Measurements from ENCODE around the gene EPHB1.

EPHB1 gene

DNA sequence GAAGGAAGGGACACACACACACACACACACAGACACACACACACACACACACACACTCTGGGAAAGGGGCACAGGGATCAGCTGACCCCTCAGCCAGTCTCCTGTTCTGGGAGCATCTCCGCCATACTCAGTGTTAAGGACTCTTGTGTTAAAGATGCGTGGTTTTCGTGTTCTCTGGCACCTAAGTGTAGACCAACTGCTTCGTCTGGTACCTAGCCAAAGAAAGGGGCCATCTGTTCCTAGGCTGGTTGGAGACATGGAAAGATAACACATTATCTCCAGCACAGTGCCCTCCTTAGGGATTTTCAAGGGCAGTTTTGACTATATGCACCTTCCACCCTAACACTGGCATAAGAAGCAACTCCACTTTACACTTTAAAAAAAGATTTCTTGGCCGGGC is 65.1 kb downstream of the EPHB1 start:
- no peak overlapping the region for H3K4me3 ChIP-seq (ENCODE audit: low read length)
- TF ChIP-seq ZNF274 (IDR thresholded peaks at IDR 0.05; ENCODE audit: low read depth, low read length), result no peak

DNA sequence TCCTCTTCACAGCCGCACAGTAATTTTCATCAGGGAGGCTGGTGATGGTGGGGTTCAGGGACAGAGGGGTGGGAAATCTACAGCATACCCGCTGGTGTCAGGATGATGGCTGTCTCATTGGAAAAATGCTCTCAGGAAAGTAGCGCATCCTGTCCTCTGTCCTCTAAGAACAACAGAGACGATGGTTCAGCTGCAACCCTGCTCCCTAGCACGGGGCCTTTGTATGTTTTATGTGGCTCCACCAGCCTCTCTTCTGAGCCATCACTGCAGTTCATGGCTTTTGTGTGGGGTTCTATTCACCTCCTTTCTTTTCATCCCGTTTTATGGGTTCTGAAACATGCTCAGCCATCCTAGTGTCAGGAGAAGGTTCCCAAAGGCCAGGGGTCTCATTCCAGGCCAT is 68.9 kb downstream of the EPHB1 start:
- TF ChIP-seq ZNF274 (IDR thresholded peaks at IDR 0.05; ENCODE audit: low read depth, low read length), result no peak
- H3K4me3 ChIP-seq (ENCODE audit: low read length), result no peak overlapping the region

DNA sequence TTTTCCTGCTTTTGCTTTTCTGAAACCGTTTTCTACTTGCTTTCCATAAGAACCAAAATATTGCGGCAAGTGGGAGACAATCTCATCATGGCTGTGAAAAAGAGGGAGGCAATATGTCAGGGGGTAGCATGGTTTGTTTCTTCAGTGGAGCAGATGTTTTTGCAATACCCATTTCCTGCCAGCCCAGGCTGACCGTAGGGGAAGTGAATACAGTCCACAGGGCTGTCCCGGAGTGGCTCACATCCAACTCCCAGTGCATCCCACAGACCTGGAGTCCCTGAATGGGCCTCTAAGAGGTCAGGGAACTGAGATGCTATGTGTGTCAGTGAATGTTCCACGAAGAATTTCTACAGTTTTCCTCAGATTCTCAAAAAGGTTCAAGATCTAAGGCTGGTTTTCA is 69.6 kb downstream of the EPHB1 start:
- no peak overlapping the region for H3K4me3 ChIP-seq (ENCODE audit: low read length)
- TF ChIP-seq ZNF274 (IDR thresholded peaks at IDR 0.05; ENCODE audit: low read depth, low read length), result no peak

DNA sequence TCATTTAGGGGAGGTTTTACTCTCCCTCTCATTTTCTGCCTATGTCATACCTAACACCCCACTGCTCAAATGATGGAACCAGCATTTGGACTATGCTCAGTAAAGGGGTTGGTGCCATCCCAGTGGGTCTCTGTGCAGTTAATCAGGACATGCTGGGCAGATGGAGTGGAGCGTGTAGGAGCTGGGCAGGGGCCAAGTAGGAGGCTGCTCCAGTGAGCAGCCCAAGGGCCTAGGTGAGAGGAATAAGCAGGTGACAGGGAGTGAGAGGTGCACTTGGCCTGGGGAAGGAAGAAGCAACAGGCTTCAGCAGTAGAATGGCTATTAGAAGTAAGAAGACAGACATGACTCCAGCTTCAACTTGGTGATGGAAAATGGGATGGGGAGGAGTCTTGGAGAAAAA is 72.2 kb downstream of the EPHB1 start:
- H3K4me3 ChIP-seq (ENCODE audit: low read length), result no peak overlapping the region
- no peak for TF ChIP-seq ZNF274 (IDR thresholded peaks at IDR 0.05; ENCODE audit: low read depth, low read length)

DNA sequence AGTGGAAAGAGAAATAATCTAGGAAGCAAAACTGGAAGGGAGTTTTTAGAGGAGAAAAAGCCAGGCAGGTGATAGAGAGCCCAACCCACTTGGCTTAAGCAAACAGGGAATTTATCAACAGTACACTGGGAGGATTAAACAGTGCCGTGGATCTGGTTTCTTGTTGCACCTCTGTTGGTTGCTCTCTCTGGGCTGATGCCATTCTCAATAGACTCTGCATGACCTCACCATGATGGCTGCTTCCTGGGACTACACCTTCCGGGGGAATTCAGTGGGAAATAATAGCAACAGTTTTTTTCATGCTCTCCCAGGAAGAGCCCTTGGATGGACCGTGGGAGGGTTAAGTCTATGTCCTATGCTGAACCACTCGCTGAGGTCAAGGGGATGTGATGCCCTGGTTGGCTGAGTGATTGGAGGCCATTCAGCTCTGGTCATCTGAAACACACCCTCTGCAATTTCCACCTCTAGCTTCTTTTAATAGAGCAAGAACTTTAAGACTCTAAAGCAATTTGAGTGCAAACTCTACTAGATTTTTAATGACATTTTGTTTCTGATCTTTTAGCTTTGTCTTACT is 74.2 kb downstream of the EPHB1 start:
- no peak overlapping the region for H3K4me3 ChIP-seq (ENCODE audit: low read length)

DNA sequence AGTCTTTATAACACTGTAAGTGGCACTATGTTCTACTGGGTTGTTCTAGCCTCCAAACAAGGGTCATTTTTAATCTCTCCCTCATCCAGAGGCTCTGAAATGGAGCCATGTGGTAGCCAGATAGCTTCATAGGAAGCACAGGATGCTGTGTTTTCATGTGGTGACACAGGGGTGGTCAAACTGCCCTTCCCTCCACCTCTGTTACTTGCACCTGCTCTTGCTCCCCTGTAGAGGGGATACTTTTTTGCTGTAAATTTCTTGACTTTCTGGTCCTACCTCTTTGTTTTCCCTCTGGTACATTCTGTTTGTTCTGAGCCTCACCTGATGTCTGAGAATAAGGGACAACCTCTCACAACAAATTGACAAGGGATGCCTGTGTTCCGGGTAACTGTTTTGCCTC is 76.8 kb downstream of the EPHB1 start:
- H3K4me3 ChIP-seq (ENCODE audit: low read length), result no peak overlapping the region
- TF ChIP-seq ZNF274 (IDR thresholded peaks at IDR 0.05; ENCODE audit: low read depth, low read length), result no peak

More for the DNA sequence above, 74.2 kb downstream of the EPHB1 start:
- TF ChIP-seq ZNF274 (IDR thresholded peaks at IDR 0.05; ENCODE audit: low read depth, low read length), result no peak

DNA sequence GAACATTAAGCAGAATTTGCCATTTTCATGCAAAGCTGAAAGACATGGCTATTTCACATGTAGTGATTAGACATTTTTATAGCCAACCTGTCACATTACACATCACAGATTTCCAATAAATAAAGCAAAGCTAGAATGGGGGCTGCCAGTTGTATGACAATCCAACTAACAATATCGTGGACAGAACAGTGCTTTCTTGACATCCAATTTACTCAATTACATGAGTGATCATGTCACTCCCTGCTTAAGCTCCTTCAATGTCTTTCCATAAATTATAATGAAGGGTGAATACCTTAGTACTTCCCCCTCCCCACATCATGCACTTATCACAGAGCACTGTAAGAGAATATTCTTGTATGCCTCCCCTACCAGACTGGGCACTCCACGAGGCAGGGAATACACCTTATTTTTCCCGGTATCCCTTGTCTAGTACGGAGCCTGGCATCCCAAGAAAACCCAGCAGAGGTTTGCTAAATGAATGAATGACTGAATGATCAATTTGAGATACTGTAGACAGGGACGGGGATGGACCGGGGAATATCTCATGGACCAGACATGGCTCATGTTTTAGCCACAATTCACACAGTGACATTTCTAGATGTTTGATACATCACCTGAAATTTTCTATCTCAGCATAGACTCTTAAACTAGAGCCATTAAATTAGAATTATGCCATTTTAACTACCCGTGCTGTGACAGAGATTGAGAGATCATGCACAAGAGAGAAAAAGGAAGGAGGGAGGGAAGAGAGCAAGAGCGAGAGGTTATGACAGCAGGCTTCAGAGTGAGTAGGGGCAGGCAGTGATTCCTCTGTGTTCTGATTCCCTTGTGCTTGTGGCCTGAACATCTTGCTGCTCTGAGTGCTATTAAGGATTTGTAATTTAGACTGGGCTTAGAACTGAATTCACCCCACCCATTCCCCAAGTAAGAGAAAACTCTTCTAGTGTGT is 77.7 kb downstream of the EPHB1 start:
- no peak overlapping the region for H3K4me3 ChIP-seq (ENCODE audit: low read length)
- no peak for TF ChIP-seq ZNF274 (IDR thresholded peaks at IDR 0.05; ENCODE audit: low read depth, low read length)

DNA sequence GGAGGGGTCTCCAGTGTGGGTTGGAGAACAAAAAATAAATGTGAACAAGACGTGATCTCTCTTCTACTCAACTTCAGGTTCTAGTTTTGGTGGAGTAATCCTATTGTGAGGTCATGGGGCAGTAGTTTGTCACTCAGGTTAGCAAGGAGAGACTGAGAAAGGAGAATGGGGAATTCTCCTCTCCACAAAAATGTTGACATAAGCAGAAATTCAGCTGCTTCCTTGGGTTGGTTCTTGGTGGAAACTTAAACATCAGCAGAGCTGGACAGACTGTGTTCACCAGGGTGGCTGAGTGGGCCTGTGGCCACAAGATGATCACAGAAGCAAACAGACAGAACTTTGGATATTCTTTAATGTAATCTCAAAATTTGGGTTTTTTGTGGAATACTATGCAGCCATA is 78.7 kb downstream of the EPHB1 start:
- no peak for TF ChIP-seq ZNF274 (IDR thresholded peaks at IDR 0.05; ENCODE audit: low read depth, low read length)
- H3K4me3 ChIP-seq (ENCODE audit: low read length), result no peak overlapping the region

DNA sequence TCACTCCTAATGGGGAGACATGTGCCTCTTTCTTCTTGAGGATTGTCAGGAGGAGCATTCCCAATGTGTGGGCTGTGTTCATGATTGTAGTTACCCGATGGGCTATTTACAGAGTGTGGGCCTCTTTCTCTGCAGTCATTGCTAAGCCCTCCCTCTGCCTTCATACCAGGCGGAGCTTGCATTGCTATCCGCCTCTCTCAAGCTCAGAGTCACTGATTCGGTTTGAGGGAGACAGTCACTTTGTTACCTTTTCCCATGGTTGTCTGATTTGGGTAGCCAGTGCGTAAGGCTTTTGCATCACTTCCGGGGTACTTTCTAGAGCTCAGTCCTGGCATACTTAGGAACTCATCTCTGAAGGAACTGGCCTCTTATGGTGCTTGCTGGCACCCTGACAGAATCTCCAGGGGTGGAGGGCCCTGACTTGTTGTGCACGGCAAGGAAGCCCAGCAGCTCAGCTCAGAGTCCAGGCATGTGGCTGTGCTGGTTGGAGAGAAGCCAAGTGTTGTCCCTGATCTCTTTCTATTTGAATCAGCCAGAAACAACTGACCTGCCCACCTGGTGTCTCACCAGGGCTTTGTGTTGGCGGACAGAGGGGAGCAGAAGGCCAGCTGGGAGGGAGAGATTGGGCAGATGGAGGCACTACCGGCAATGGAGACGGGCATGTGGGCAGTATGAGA is 79.8 kb downstream of the EPHB1 start:
- no peak for TF ChIP-seq ZNF274 (IDR thresholded peaks at IDR 0.05; ENCODE audit: low read depth, low read length)
- H3K4me3 ChIP-seq (ENCODE audit: low read length), result no peak overlapping the region

DNA sequence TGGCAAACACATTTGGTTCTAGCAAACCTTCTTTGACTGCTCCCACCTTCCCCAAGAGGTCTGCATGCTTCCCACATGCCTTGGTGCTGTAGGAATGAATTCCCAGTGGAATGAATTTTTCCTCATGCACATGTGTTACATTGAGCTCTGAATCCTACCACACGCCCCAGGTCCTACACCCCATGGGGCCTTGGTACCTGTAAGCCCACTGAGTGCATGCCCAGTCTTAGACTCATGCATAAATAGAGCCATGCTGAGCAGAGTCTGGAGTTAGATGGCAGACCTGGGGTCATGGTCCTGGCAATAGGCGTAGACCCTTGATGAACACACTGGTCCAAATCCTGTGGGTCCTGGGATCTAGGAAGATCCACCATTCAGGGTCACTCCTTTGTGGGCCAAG is 81.8 kb downstream of the EPHB1 start:
- no peak for TF ChIP-seq ZNF274 (IDR thresholded peaks at IDR 0.05; ENCODE audit: low read depth, low read length)
- H3K4me3 ChIP-seq (ENCODE audit: low read length), result no peak overlapping the region

DNA sequence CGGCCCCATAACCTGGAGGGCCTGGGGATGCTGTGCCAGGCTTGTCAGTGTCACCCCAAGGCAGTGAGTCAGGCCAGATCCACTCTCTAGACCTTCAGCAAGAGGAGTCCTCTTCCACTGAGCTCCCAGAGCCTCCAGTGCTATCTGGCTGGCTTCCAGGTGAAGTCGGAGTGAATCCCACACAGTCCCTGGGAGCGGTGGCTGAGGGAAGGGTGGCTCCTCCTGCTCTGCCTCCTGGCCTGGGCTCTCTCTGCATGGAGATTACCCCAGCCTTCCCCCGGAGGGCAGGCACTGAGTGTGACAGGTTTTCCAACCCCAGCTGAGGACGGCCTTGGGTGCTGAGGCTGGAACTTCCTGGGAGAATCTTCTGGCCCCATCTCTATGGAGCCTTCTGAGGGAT is 82.7 kb downstream of the EPHB1 start:
- no peak overlapping the region for H3K4me3 ChIP-seq (ENCODE audit: low read length)
- no peak for TF ChIP-seq ZNF274 (IDR thresholded peaks at IDR 0.05; ENCODE audit: low read depth, low read length)

DNA sequence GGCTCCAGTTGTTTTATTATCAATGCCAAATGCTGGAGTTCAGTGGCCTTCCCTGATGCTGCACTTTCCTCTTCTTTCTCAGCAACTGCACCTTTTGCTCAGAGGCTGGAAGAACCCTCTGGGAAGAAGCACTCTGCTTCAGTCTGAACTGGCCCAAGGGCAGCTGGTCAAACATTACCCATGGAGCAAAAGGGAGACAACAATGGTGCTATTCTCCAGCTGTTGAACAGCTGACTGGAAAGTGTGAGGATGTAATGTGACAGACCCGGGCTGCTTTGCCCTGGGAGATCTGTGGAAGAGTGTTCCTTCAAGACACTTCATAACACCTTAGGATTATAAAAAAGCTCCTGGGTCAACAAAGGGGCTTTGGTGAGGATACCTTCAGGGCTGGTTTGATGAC is 84.9 kb downstream of the EPHB1 start:
- no peak for TF ChIP-seq ZNF274 (IDR thresholded peaks at IDR 0.05; ENCODE audit: low read depth, low read length)
- no peak overlapping the region for H3K4me3 ChIP-seq (ENCODE audit: low read length)

DNA sequence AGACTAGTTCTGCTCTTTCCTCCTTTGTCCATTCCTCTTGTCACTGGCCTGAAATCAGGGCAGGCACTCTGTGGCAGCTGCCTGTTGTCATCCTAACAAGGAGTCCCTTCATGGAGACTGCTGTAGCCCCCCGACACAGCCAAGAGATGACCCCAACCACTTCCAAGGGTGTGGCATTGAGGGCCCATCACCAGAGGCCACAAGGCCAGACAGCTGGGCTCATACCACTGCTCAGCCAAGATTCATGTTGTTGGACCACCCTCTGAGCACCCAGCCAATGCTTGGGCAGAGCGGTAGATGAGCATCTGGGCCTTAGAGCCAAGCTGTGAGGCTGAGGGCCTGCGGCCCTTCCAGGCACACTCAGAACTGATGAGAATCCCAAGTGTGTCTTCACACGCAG is 85.4 kb downstream of the EPHB1 start:
- TF ChIP-seq ZNF274 (IDR thresholded peaks at IDR 0.05; ENCODE audit: low read depth, low read length), result no peak
- no peak overlapping the region for H3K4me3 ChIP-seq (ENCODE audit: low read length)

DNA sequence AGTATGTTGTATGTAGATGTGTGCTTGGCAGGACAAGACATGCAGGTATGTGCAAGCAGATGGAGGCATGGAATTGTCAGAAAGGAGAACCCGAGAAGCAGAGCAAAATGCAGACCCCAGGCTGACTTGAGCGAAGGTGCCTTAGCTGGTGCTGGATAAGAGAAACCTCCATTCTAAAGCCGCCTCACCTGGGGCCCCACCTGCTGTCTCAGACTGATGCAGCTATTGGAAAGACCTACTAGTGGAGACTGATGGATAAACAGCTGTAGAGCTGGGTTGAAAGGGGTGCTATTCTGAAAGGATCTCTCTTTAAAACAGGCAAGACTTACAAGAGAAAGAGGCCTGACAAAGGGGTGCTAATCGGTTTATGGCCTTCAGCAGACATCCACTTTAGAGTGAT is 86.2 kb downstream of the EPHB1 start:
- no peak for TF ChIP-seq ZNF274 (IDR thresholded peaks at IDR 0.05; ENCODE audit: low read depth, low read length)
- H3K4me3 ChIP-seq (ENCODE audit: low read length), result no peak overlapping the region
